SK-N-MC (cell line): ENCODE results near the gene CCDC40.

Experiments
- DNase-seq: peaks from one replicate; pipeline ENCODE4 v3.0.0-alpha.2; 2011; ENCODE audit warnings: low read depth, low spot score
- H3K27ac ChIP-seq: fragments of 200-600 bp; sonication (generic); 2 replicates; pipeline ENCODE4 v1.5.1; 2016; ENCODE audit warnings: mixed run types
- H3K36me3 ChIP-seq: fragments of 200-600 bp; sonication (generic); 2 replicates; pipeline ENCODE4 v1.6.1; 2017; ENCODE audit warnings: antibody characterized with exemption, low read length, mixed read lengths; ENCODE audit not compliant: insufficient read depth
- H3K4me3 ChIP-seq: fragments of 200-600 bp; sonication (generic); 2 replicates; pipeline ENCODE4 v1.5.1; 2016
- H3K9ac ChIP-seq: fragments of 200-600 bp; sonication (generic); 2 replicates; pipeline ENCODE4 v1.8.0; 2017; ENCODE audit warnings: mixed run types, mixed read lengths; ENCODE audit not compliant: insufficient read length
- H3K9me3 ChIP-seq: fragments of 200-600 bp; sonication (generic); 2 replicates; pipeline ENCODE4 v1.6.1; 2017; ENCODE audit warnings: low read depth, mild to moderate bottlenecking, antibody characterized with exemption, low read length, moderate library complexity, mixed read lengths
- EZH2 ChIP-seq: fragments of 200-600 bp; sonication (generic); IDR thresholded peaks from one replicate; pipeline ENCODE4 v1.6.1; 2017; ENCODE audit warnings: antibody characterized with exemption
- FOXP2 ChIP-seq: optimal IDR thresholded peaks from 2 replicates; pipeline ENCODE3; 2011; ENCODE audit warnings: mild to moderate bottlenecking, moderate library complexity; ENCODE audit not compliant: insufficient read depth; ENCODE audit errors: extremely low read length, control extremely low read depth
- POLR2AphosphoS5 ChIP-seq: IDR thresholded peaks from 2 replicates; pipeline ENCODE4 v1.6.1; 2012; ENCODE audit warnings: mild to moderate bottlenecking, low read depth, low read length, borderline replicate concordance

CCDC40 gene

GRCh38 chr17:80012765-80013741 is 23.4 kb upstream of the CCDC40 start:
- H3K9ac ChIP-seq, result no peak overlapping the region
- no peaks in the 10 kb centered on the region; the same call in 1 of the 2 replicates for H3K36me3 ChIP-seq
- TF ChIP-seq EZH2 (no peak), FOXP2 (no peak), POLR2AphosphoS5 (no peak)
- H3K9me3 ChIP-seq, result no peaks in the 10 kb centered on the region
- H3K27ac ChIP-seq, result no peak overlapping the region
- no peak overlapping the region for H3K4me3 ChIP-seq
- DNase-seq, result no peak

GRCh38 chr17:80017226-80018010 is 19.0 kb upstream of the CCDC40 start:
- Histone ChIP-seq H3K9ac (no peak overlapping the region), H3K9me3 (no peaks in the 10 kb centered on the region), H3K27ac (no peak overlapping the region), H3K36me3 (no peaks in the 10 kb centered on the region; the same call in 1 of the 2 replicates), H3K4me3 (no peak overlapping the region)
- TF ChIP-seq FOXP2, result no peak
- TF ChIP-seq POLR2AphosphoS5, result no peak
- no peak for TF ChIP-seq EZH2
- no peak for DNase-seq

GRCh38 chr17:80018917-80019651 is 17.4 kb upstream of the CCDC40 start:
- Histone ChIP-seq H3K4me3 (no peak overlapping the region), H3K36me3 (no peaks in the 10 kb centered on the region), H3K9ac (no peak overlapping the region), H3K9me3 (no peaks in the 10 kb centered on the region), H3K27ac (no peak overlapping the region)
- no peak for TF ChIP-seq FOXP2
- DNase-seq, result no peak

GRCh38 chr17:80021600-80021999 is 14.8 kb upstream of the CCDC40 start:
- Histone ChIP-seq H3K27ac (no peak overlapping the region), H3K9me3 (no peaks in the 10 kb centered on the region), H3K9ac (no peak overlapping the region), H3K4me3 (no peak overlapping the region), H3K36me3 (no peaks in the 10 kb centered on the region)
- no peak for DNase-seq
- TF ChIP-seq EZH2, result no peak
- TF ChIP-seq POLR2AphosphoS5, result no peak
- no peak for TF ChIP-seq FOXP2

- Histone ChIP-seq H3K27ac (no peak overlapping the region), H3K36me3 (no peaks in the 10 kb centered on the region), H3K9me3 (no peaks in the 10 kb centered on the region), H3K4me3 (no peak overlapping the region), H3K9ac (no peak overlapping the region)
- TF ChIP-seq POLR2AphosphoS5 (no peak), EZH2 (no peak), FOXP2 (no peak)
- DNase-seq, result no peak
Measured at GRCh38 chr17:80023481-80024205, 12.8 kb upstream of the CCDC40 start.

GRCh38 chr17:80024206-80024972 is 12.1 kb upstream of the CCDC40 start:
- DNase-seq, result no peak
- no peak overlapping the region for H3K9ac ChIP-seq
- no peak for TF ChIP-seq FOXP2
- TF ChIP-seq POLR2AphosphoS5, result no peak
- TF ChIP-seq EZH2, result no peak
- H3K4me3 ChIP-seq, result no peak overlapping the region
- H3K27ac ChIP-seq, result no peak overlapping the region
- H3K36me3 ChIP-seq, result no peaks in the 10 kb centered on the region
- no peaks in the 10 kb centered on the region for H3K9me3 ChIP-seq

GRCh38 chr17:80025140-80025539 is 11.3 kb upstream of the CCDC40 start:
- no peaks in the 10 kb centered on the region for H3K36me3 ChIP-seq
- TF ChIP-seq EZH2, result no peak
- TF ChIP-seq FOXP2, result no peak
- no peak for TF ChIP-seq POLR2AphosphoS5
- DNase-seq, result no peak
- H3K27ac ChIP-seq, result no peak overlapping the region
- H3K9ac ChIP-seq, result no peak overlapping the region
- 0 out of 2 replicates have a peak overlapping the region, but pooled peaks have one; percentile 37 for H3K4me3 ChIP-seq
- H3K9me3 ChIP-seq, result no peaks in the 10 kb centered on the region
